Activated CD4-positive, alpha-beta T cell treated with anti-CD3 and anti-CD28 coated beads for 36 hours (primary cell): ENCODE data around the gene FILIP1. TPM values are rescaled to one million over a fixed set of nuclear protein-coding genes. Genes with fewer than 3 reads are reported as not detected.

ENCODE experiments used
- ATAC-seq: fragments of 200-7000 bp; cut with Tn5 transposase; one replicate; pipeline ENCODE4 v1.10.0; 2021; ENCODE audit warnings: mild to moderate bottlenecking, moderate library complexity
- CTCF ChIA-PET: fragments of 350-600 bp; sonication (Branson Sonifier 250); formaldehyde crosslinking; loops from one replicate; lab custom pipeline; 2021; ENCODE audit warnings: antibody characterized with exemption; lab: Charles Lee
- POLR2A ChIA-PET: fragments of 350-600 bp; sonication (Branson Sonifier 250); formaldehyde crosslinking; loops from one replicate; lab custom pipeline; 2021; ENCODE audit warnings: antibody characterized with exemption, inconsistent platforms; lab: Charles Lee
- DNase-seq: peaks from one replicate; pipeline ENCODE4 v3.0.0-alpha.2; 2020
- H3K27ac Mint-ChIP-seq: one replicate; pipeline ENCODE4 v1.8.0; 2021; ENCODE audit warnings: mixed read lengths
- H3K27me3 Mint-ChIP-seq: one replicate; pipeline ENCODE4 v1.8.0; 2021; ENCODE audit warnings: mixed read lengths
- H3K36me3 Mint-ChIP-seq: one replicate; pipeline ENCODE4 v1.8.0; 2021; ENCODE audit warnings: low read depth, mixed read lengths
- H3K4me1 Mint-ChIP-seq: one replicate; pipeline ENCODE4 v1.8.0; 2021; ENCODE audit warnings: mixed read lengths
- H3K4me3 Mint-ChIP-seq: one replicate; pipeline ENCODE4 v1.8.0; 2021; ENCODE audit warnings: mild to moderate bottlenecking, moderate library complexity, mixed read lengths
- H3K9me3 Mint-ChIP-seq: one replicate; pipeline ENCODE4 v1.8.0; 2021; ENCODE audit warnings: low read depth, mixed read lengths
- intact Hi-C, 2 experiments: fragments of 100-400 bp; cut with DNase I in 1 of 2; cut with micrococcal nuclease in 1 of 2; formaldehyde crosslinking; loops; one replicate each; pipeline versions ENCODE4 v1.14.2 to v1.15.1; 2022 to 2024; cut with DNase I, micrococcal nuclease
- total RNA-seq, 2 experiments: library from RNA; stranded (reverse); gene quantifications; one replicate each; pipeline ENCODE4 v1.2.3, GENCODE V29; 2021

FILIP1 gene
- total RNA-seq, 2 experiments from 2014 or later: not detected

DNA sequence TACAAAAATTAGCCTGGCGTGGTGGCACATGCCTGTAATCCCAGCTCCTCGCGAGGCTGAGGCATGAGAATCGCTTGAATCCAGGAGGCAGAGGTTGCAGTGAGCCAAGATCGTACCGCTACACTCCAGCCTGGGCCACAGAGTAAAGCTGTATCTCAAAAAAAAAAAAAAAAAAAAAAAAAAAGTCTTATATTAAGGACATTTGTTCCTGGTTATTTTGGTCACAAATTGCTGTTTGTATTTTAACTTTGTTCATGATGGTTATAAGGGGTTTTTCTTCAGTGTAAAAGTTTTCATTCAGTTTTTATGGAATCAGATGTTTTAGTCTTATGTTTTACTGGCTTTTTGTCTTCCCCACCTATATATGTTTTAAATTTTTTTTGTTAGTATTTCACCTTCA is 13.9 kb downstream of the FILIP1 start:
- ATAC-seq (no peak), DNase-seq (no peak)
- intact Hi-C loops: no loop called here
- no peaks in the 10 kb centered on the region for H3K9me3 Mint-ChIP-seq
- no peaks in the 10 kb centered on the region for H3K4me1 Mint-ChIP-seq
- H3K4me3 Mint-ChIP-seq: no peak overlapping the region
- peaks cover 9% of the 10 kb centered on the region for H3K27me3 Mint-ChIP-seq
- POLR2A ChIA-PET: no interaction called here
- no peaks in the 10 kb centered on the region for H3K36me3 Mint-ChIP-seq
- CTCF ChIA-PET: no interaction called here
- no peak overlapping the region for H3K27ac Mint-ChIP-seq

DNA sequence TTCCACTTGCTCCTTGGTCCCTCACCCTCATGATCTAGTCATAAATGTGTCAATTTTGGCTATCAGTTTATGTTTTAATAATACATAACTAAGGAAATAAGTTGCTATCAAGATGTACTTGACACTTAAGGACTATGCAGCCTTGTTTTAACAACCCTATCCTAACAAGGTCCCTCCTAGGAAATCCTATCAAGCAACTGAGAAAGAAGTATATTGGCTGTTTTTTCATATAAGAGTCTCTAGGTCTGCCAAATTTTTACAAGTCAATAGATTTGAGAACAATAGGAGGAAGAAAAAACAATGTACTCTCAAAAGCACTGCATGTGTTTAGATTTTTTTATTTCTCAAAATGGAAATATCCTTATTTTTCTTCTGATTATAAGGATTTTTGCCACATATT is 14.7 kb downstream of the FILIP1 start:
- ATAC-seq (no peak), DNase-seq (no peak)
- Mint-ChIP-seq H3K4me3 (no peak overlapping the region), H3K4me1 (no peaks in the 10 kb centered on the region), H3K9me3 (no peaks in the 10 kb centered on the region), H3K27me3 (peaks cover 9% of the 10 kb centered on the region), H3K36me3 (no peaks in the 10 kb centered on the region), H3K27ac (no peak overlapping the region)
- intact Hi-C loops: no loop called here
- CTCF ChIA-PET: interaction anchor here (0.9 to 1.0 kb wide), 3 partner anchors 10 to 211 kb away, joined by 3 to 4 read pairs (median 3); no protein-coding TSS in a partner anchor
- POLR2A ChIA-PET: no interaction called here

DNA sequence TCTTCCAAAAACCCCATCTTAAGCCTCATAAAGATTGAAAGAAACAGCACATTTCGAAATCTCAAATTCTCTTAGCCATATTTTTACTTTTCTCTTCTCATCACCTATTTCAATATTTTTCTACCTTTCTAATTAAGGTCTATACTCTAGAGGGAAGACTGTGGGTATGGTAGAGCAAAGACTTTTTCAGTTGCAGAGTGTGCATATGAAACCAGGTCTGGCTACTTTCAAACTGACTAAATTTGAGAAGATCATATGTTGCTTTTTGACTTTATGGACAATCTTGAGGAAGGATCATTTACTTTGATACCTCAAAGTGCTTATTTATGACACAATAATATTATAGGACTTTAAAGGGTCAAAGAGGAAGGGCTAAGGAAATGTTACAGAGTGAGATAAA is 20.7 kb downstream of the FILIP1 start:
- no peaks in the 10 kb centered on the region for H3K36me3 Mint-ChIP-seq

DNA sequence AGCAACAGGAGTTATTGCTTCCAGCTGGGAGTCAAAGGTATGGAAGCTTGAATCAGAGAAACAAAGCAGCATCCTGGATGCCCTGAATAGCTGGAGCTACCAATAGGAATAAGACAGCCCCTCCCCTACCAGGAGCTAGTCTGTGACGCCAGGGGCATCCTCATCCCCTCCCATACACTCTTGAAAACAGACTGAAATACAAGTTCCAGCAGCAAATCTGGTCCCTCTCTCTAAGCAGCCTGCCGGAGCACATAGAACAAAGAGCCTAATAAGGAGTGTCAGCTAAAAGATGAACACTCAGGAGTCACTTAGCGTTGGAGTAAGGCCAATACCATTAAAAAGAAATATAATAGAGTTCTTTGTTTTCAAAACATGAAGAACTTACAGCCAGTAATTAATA is 25.6 kb downstream of the FILIP1 start:
- ChIA-PET POLR2A (interaction anchor here (0.6 kb wide), 1 partner anchor 54 kb away, joined by 4 read pairs; no protein-coding TSS in a partner anchor), CTCF (interaction anchor here (0.6 to 0.7 kb wide), 2 partner anchors 46 to 387 kb away, joined by 3 read pairs; no protein-coding TSS in a partner anchor)
- Mint-ChIP-seq H3K9me3 (no peaks in the 10 kb centered on the region), H3K27ac (no peak overlapping the region), H3K36me3 (no peaks in the 10 kb centered on the region), H3K27me3 (peaks cover 13% of the 10 kb centered on the region), H3K4me3 (no peak overlapping the region), H3K4me1 (no peaks in the 10 kb centered on the region)
- intact Hi-C loops: no loop called here
- DNase-seq (no peak), ATAC-seq (no peak)

More for the DNA sequence above, 20.7 kb downstream of the FILIP1 start:
- H3K27ac Mint-ChIP-seq: no peak overlapping the region
- H3K27me3 Mint-ChIP-seq: peaks cover 11% of the 10 kb centered on the region
- no peaks in the 10 kb centered on the region for H3K4me1 Mint-ChIP-seq
- H3K4me3 Mint-ChIP-seq: no peak overlapping the region
- ChIA-PET POLR2A (no interaction called here), CTCF (no interaction called here)
- DNase-seq (no peak), ATAC-seq (no peak)
- intact Hi-C loops: no loop called here
- no peaks in the 10 kb centered on the region for H3K9me3 Mint-ChIP-seq

DNA sequence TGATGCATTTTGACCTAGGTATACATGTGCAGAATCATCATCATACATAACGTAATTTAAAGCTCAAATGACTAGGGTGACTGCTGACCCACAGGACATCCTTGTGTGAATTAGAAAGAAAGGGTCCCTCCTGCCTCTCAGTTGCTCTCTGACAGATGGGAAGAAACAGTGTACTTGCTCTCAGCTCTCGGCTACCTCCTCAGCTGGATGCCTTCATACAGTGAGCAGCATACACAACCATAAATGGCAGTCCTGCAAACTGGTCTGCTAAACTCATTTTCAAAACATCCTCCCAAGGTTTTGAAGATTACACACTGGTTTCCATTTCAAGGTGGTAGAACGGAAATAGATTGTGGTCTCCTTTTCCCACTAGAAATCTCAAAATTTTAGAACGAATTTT is 26.3 kb downstream of the FILIP1 start:
- Mint-ChIP-seq H3K4me1 (no peaks in the 10 kb centered on the region), H3K27ac (no peak overlapping the region), H3K27me3 (peaks cover 10% of the 10 kb centered on the region), H3K36me3 (no peaks in the 10 kb centered on the region), H3K9me3 (no peaks in the 10 kb centered on the region), H3K4me3 (no peak overlapping the region)
- DNase-seq (no peak), ATAC-seq (no peak)
- intact Hi-C loops: no loop called here
- POLR2A ChIA-PET: no interaction called here
- CTCF ChIA-PET: interaction anchor here (0.6 to 0.8 kb wide), 3 partner anchors 22 to 388 kb away, joined by 3 read pairs; no protein-coding TSS in a partner anchor

DNA sequence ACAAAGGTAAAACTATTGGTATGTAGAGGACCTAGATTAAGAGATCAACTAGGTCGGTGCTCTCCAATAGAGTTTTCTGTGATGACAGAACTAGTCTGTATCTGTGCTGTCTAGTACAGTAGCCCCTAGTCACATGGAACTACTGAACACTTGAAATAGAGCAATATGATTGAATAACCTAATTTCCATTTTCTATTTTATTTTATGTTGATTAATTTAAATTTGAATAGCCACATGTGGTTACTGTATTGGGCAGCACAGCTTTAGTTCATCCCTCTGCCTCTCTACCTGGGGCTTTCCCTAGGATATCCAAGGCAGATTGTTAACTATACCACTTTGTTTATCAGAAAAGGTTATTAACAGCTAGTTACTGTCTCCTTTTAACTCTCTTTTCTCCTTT is 27.0 kb downstream of the FILIP1 start:
- Mint-ChIP-seq H3K4me3 (no peak overlapping the region), H3K27ac (no peak overlapping the region), H3K36me3 (no peaks in the 10 kb centered on the region), H3K9me3 (no peaks in the 10 kb centered on the region), H3K27me3 (peaks cover 10% of the 10 kb centered on the region), H3K4me1 (no peaks in the 10 kb centered on the region)
- no peak for DNase-seq
- CTCF ChIA-PET: interaction anchor here (0.8 kb wide), 1 partner anchor 23 kb away, joined by 3 read pairs; no protein-coding TSS in a partner anchor
- ATAC-seq: no peak
- intact Hi-C loops: no loop called here
- POLR2A ChIA-PET: no interaction called here

DNA sequence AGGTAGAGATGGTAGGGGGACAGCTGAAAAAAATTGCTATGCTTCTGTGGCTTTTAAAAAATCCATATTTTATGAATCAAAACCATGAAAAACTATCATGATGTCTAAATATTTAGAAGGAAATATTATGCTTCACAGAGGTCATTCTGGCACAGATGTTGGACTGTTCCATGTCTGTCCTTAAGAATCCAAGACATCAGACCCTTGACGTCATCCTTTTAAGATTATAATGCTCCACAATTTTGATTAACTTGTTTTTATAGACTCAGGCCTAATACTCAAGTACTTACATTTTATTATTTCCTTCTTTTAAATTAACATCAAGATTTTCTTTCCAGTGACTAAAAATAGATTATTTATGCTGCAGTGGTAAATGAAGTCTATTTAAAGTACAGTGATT is 29.7 kb downstream of the FILIP1 start:
- Mint-ChIP-seq H3K4me1 (no peaks in the 10 kb centered on the region), H3K4me3 (no peak overlapping the region), H3K27ac (no peak overlapping the region), H3K9me3 (no peaks in the 10 kb centered on the region), H3K27me3 (peaks cover 5% of the 10 kb centered on the region), H3K36me3 (no peaks in the 10 kb centered on the region)
- intact Hi-C loops: no loop called here
- no peak for ATAC-seq
- no peak for DNase-seq
- ChIA-PET CTCF (no interaction called here), POLR2A (no interaction called here)

DNA sequence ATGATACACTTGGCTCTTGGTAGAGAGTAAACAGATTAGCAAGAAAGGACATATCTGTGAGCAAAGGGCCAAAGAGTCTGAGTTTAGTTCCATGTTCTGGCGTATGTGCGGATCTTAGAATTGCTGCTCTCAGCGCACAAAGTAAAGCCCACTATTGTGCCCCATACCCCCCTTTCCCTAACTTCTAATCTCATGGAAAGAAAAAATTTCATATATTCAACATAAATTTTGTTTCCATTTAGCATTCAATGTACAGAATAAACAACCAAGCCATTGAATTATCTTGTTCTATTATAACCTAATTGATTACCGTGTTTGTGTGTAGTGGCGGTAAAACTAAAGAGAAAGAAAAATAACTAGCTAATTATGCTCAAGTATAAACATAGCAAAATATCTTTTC is 30.5 kb downstream of the FILIP1 start:
- ATAC-seq: no peak
- CTCF ChIA-PET: no interaction called here
- intact Hi-C loops: no loop called here

DNA sequence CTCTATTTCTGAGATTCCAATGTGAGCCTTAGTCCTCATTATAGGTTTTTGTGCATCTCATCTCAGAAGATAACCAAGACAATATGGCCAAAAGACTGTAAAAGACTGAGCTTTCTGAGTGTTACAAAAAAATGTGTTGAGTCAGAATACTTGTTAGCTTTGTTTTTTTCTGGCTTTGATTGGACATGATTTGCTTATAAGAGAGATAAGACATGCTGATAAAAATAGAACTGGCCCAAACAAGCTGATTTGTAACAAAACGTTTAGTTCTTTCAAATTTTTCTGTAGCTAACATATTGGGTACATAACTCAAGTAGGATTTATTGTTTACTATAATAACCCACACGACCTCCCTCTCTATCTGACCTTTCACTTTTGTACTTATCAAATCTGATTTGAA is 32.9 kb downstream of the FILIP1 start:
- Mint-ChIP-seq H3K9me3 (no peaks in the 10 kb centered on the region), H3K36me3 (no peaks in the 10 kb centered on the region), H3K27ac (no peak overlapping the region), H3K4me1 (no peaks in the 10 kb centered on the region), H3K27me3 (peaks cover 7% of the 10 kb centered on the region), H3K4me3 (no peak overlapping the region)
- intact Hi-C loops: no loop called here
- POLR2A ChIA-PET: no interaction called here
- ATAC-seq (no peak), DNase-seq (no peak)
- CTCF ChIA-PET: no interaction called here

More for the DNA sequence above, 30.5 kb downstream of the FILIP1 start:
- Mint-ChIP-seq H3K27ac (no peak overlapping the region), H3K4me3 (no peak overlapping the region), H3K9me3 (no peaks in the 10 kb centered on the region), H3K27me3 (peaks cover 5% of the 10 kb centered on the region), H3K4me1 (no peaks in the 10 kb centered on the region), H3K36me3 (no peaks in the 10 kb centered on the region)
- DNase-seq: no peak
- POLR2A ChIA-PET: no interaction called here

DNA sequence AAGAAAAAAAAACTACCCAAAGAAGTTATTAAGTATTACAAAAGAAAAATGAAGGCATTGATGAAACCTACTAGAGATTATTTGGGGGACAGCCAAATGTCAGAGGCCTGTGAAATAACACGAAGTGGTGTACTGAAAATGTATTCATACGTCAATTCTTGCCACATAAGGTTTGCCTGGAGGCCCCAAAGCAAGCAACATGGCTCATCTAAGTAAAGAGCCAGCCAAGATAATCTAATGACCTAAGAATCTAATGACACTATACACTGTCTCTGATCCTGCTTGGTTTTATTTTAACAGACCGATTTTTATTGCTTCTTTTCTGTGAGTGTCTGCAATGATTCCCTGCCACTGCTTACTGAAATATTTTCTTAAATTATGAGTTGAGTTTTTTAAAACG is 34.7 kb downstream of the FILIP1 start:
- CTCF ChIA-PET: no interaction called here
- no peaks in the 10 kb centered on the region for H3K9me3 Mint-ChIP-seq
- ATAC-seq (no peak), DNase-seq (no peak)
- no peak overlapping the region for H3K4me3 Mint-ChIP-seq
- no peaks in the 10 kb centered on the region for H3K4me1 Mint-ChIP-seq
- POLR2A ChIA-PET: no interaction called here
- no peak overlapping the region for H3K27ac Mint-ChIP-seq
- intact Hi-C loops: no loop called here
- H3K27me3 Mint-ChIP-seq: peaks cover 4% of the 10 kb centered on the region
- no peaks in the 10 kb centered on the region for H3K36me3 Mint-ChIP-seq

DNA sequence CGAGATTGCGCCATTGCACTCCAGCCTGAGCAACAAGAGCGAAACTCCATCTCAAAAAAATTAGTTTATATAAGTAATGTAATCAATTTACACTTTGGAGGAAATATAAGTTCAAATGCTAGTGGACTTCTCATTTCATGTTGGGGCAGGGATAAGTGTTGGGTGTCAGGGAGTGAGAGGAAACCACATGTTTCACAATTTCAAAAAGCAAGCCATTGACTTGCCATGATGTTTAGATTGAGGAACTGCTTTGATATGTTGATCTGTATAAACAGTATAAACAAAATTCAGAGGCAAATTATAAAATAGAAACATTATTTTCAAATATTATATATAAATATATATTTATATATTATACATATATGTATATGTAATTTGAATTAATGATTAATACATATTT is 42.7 kb downstream of the FILIP1 start:
- H3K27me3 Mint-ChIP-seq: peaks cover 8% of the 10 kb centered on the region
- H3K36me3 Mint-ChIP-seq: no peaks in the 10 kb centered on the region
- H3K4me3 Mint-ChIP-seq: no peak overlapping the region
- H3K27ac Mint-ChIP-seq: no peak overlapping the region
- intact Hi-C loops: no loop called here
- ChIA-PET POLR2A (no interaction called here), CTCF (no interaction called here)
- DNase-seq (no peak), ATAC-seq (no peak)
- no peaks in the 10 kb centered on the region for H3K9me3 Mint-ChIP-seq
- no peaks in the 10 kb centered on the region for H3K4me1 Mint-ChIP-seq

DNA sequence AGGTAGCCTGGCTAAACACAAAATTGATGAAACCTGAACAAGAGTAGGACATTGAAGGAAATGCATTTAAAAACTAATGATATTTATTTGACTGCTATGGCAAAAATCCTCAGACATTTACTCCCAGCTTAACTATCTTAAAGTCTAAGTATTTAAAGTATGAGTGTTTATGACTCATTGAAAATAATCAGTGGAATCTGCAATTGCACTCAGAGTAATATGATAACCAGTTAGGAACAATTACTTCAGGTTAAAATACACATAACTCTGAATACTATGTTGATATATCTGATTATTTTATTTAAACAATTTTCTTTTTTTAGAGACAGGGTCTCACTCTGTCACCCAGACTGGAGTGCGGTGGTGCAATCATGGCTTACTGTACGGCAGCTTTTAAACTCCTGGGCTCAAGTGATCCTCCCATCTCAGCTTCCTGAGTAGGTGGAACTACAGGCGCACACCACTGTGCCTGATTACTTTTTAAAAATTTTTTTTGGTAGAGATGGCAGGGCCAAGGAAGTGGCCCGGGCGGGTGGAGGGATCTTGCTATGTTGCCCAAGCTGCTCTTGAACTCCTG is 43.9 kb downstream of the FILIP1 start:
- Mint-ChIP-seq H3K27ac (no peak overlapping the region), H3K36me3 (no peaks in the 10 kb centered on the region), H3K4me1 (no peaks in the 10 kb centered on the region), H3K4me3 (no peak overlapping the region), H3K27me3 (peaks cover 12% of the 10 kb centered on the region), H3K9me3 (no peaks in the 10 kb centered on the region)
- CTCF ChIA-PET: no interaction called here
- intact Hi-C loops: no loop called here
- POLR2A ChIA-PET: no interaction called here
- ATAC-seq: no peak
- no peak for DNase-seq
